ENCODE data around the gene POM121L2. TPM values are rescaled to one million over a fixed set of nuclear protein-coding genes. Genes with fewer than 3 reads are reported as not detected.
A peak's percentile ranks its signal among the peaks of the same experiment; 100 is the strongest.

POM121L2 gene
- total RNA-seq, 1 experiment from 2014 or later, result not detected

DNA sequence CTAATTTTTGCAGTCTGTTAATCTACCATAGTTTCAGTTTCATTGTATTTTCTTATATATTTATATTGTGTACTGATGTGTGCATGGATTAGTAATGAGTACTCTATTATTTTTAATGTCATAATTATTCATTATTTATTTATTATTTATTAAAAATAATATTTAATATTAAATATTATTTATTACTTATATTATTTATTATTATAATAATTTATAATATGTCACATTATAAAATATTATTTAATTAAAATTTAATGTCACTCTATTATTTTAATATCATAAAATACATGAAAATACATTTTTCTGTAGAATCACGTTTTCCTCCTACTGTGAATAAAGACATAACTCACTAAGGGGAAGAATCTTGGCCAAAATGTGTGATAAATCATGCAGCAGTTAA, 30.5 kb downstream of the POM121L2 start:
- Histone ChIP-seq H3K4me3 (replicated peaks in 1 of 2; ENCODE audit: low read depth in 1 of 2, low read length in 2 of 2) (peak overlapping the region; percentile 40 to 54), H3K36me3 (ENCODE audit: control insufficient read depth in 1 of 2, insufficient read depth in 2 of 2, low read length in 2 of 2) (no peaks in the 10 kb centered on the region), H3K79me2 (ENCODE audit: insufficient read depth, low read length) (no peaks in the 10 kb centered on the region), H3K4me1 (ENCODE audit: control insufficient read depth in 1 of 2, insufficient read depth in 2 of 2, low read length in 2 of 2) (peaks cover 3 to 23% of the 10 kb centered on the region in 2 experiments; a peak in 3 of 4 replicates), H3K27ac (ENCODE audit: low read depth, low read length) (no peak overlapping the region), H3K9me2 (ENCODE audit: insufficient read depth) (no peaks in the 10 kb centered on the region), H3K27me3 (ENCODE audit: insufficient read depth, low read length) (no peaks in the 10 kb centered on the region), H3K9ac (ENCODE audit: low read length) (no peak overlapping the region), H4K20me1 (ENCODE audit: insufficient read depth) (no peaks in the 10 kb centered on the region), H3K4me2 (ENCODE audit: low read length) (peak overlapping the region; percentile 86), H2AFZ (ENCODE audit: low read depth, low read length, poor library complexity, severe bottlenecking) (peak overlapping the region; percentile 87), H3K9me3 (ENCODE audit: control insufficient read depth in 1 of 2, insufficient read depth in 1 of 2, low read depth in 1 of 2, low read length in 2 of 2) (no peaks in the 10 kb centered on the region)
- CTCF ChIA-PET, result interaction anchor here (0.8 to 1.5 kb wide), 2 partner anchors 327 to 471 kb away, joined by 3 to 4 read pairs; no protein-coding TSS in a partner anchor
- no TSS peak for BruUV-seq (replicated peaks)
- intact Hi-C loops (cut with micrococcal nuclease), result loop anchor here (2.0 kb wide), 1 partner anchor 45 kb away; no protein-coding TSS in a partner anchor
- no peak for DNase-seq (ENCODE audit: low read depth, low spot score)
- POLR2A ChIA-PET, result interaction anchor here (0.7 to 1.0 kb wide), 3 partner anchors 15 to 473 kb away, joined by 3 to 4 read pairs (median 3); no protein-coding TSS in a partner anchor
- TF ChIP-seq POLR2A (IDR thresholded peaks at IDR 0.05; ENCODE audit: borderline replicate concordance, extremely low read depth, insufficient read depth, insufficient read length) (no peak), SIN3A (IDR thresholded peaks at IDR 0.05; ENCODE audit: low read depth) (no peak), FOSL1 (IDR thresholded peaks at IDR 0.05; ENCODE audit: low read depth) (no peak)
- TF ChIP-seq, protein P1, sequence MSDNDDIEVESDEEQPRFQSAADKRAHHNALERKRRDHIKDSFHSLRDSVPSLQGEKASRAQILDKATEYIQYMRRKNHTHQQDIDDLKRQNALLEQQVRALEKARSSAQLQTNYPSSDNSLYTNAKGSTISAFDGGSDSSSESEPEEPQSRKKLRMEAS (IDR thresholded peaks at IDR 0.05), result no peak
- no peak for ATAC-seq
- RAD21 ChIA-PET (ENCODE audit: low non-redundant PET in 1 of 2, low total read pairs in 2 of 2, uncharacterized antibody in 2 of 2, unreplicated experiment in 2 of 2), result no interaction called here

DNA sequence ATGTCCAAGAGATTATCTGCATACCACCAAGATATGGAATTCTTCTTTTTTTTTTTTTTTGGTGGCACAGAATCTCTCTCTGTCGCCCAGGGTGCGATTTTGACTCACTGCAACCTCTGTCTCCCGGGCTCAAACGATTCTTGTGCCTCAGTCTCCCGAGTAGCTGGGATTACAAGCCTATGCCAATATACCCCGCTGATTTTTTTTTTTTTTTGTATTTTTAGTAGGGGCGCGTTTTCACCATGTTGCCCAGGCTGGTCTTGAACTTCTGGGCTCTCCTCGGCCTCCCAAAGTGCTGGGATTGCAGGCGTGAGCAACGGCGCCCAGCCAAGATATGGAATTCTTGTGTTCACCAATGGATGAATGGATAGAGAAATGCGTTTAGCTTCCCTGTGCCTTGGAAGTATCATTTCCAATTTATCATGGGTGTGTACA, 31.0 kb downstream of the POM121L2 start:
- Histone ChIP-seq H3K36me3 (ENCODE audit: control insufficient read depth in 1 of 2, insufficient read depth in 2 of 2, low read length in 2 of 2) (no peaks in the 10 kb centered on the region), H4K20me1 (ENCODE audit: insufficient read depth) (no peaks in the 10 kb centered on the region), H3K9me3 (ENCODE audit: control insufficient read depth in 1 of 2, insufficient read depth in 1 of 2, low read depth in 1 of 2, low read length in 2 of 2) (no peaks in the 10 kb centered on the region), H3K4me3 (replicated peaks in 1 of 2; ENCODE audit: low read depth in 1 of 2, low read length in 2 of 2) (peak overlapping the region; percentile 40 to 54), H3K79me2 (ENCODE audit: insufficient read depth, low read length) (no peaks in the 10 kb centered on the region), H3K4me1 (ENCODE audit: control insufficient read depth in 1 of 2, insufficient read depth in 2 of 2, low read length in 2 of 2) (peaks cover 3 to 19% of the 10 kb centered on the region in 2 experiments; a peak in 3 of 4 replicates), H3K9me2 (ENCODE audit: insufficient read depth) (no peaks in the 10 kb centered on the region), H3K27me3 (ENCODE audit: insufficient read depth, low read length) (no peaks in the 10 kb centered on the region), H3K27ac (ENCODE audit: low read depth, low read length) (peak overlapping the region; percentile 61; the same call in 1 of the 2 replicates), H3K4me2 (ENCODE audit: low read length) (peak overlapping the region; percentile 86), H3K9ac (ENCODE audit: low read length) (peak overlapping the region; percentile 43), H2AFZ (ENCODE audit: low read depth, low read length, poor library complexity, severe bottlenecking) (peak overlapping the region; percentile 87)
- ChIA-PET RAD21 (ENCODE audit: low non-redundant PET in 1 of 2, low total read pairs in 2 of 2, uncharacterized antibody in 2 of 2, unreplicated experiment in 2 of 2) (no interaction called here), POLR2A (interaction anchor here (0.5 to 1.0 kb wide), 4 partner anchors 15 to 474 kb away, joined by 3 to 4 read pairs (median 3); no protein-coding TSS in a partner anchor), CTCF (interaction anchor here (0.8 to 1.5 kb wide), 2 partner anchors 328 to 471 kb away, joined by 3 to 4 read pairs; no protein-coding TSS in a partner anchor)
- TF ChIP-seq RAD21 (IDR thresholded peaks at IDR 0.05; ENCODE audit: low read depth) (no peak), POLR2AphosphoS5 (IDR thresholded peaks at IDR 0.05; ENCODE audit: low read depth, low read length) (no peak), ELF1 (IDR thresholded peaks at IDR 0.05; ENCODE audit: borderline replicate concordance, low read depth) (no peak), TCF7L2 (IDR thresholded peaks at IDR 0.05; ENCODE audit: borderline replicate concordance, extremely low read depth, insufficient read depth, insufficient read length) (no peak), ZFX (IDR thresholded peaks at IDR 0.05) (no peak), SP1 (IDR thresholded peaks at IDR 0.05; ENCODE audit: low read depth) (no peak), CBX3 (IDR thresholded peaks at IDR 0.05; ENCODE audit: low read depth) (no peak)
- TF ChIP-seq, protein P1 (IDR thresholded peaks at IDR 0.05), result no peak
- peak; percentile 35 for DNase-seq (ENCODE audit: low read depth, low spot score)
- BruUV-seq (replicated peaks), result no TSS peak
- ATAC-seq, result peak; percentile 76
- intact Hi-C loops (cut with micrococcal nuclease), result loop anchor here (2.0 kb wide), 1 partner anchor 44 kb away; no protein-coding TSS in a partner anchor
